Aorta (tissue), 5 donors: ENCODE results near the gene GALK2. TPM values are rescaled to one million over a fixed set of nuclear protein-coding genes. Genes with fewer than 3 reads are reported as not detected.

Source experiments
- ATAC-seq: fragments of 200-7000 bp; cut with Tn5 transposase; one replicate; pipeline ENCODE4 v1.9.1; 2022; ENCODE audit warnings: moderate library complexity; ENCODE audit not compliant: low FRiP score
- DNase-seq, 2 donors: peaks; one replicate each; pipeline ENCODE4 v3.0.0-alpha.2; 2020
- H3K27ac ChIP-seq, 2 donors: one replicate each; pipeline ENCODE4 v1.5.1; 2013; ENCODE audit warnings: low read length in 2 of 2, mild to moderate bottlenecking in 2 of 2, moderate library complexity in 2 of 2, control low read depth in 1 of 2, inconsistent platforms in 1 of 2, low read depth in 1 of 2
- H3K27me3 ChIP-seq, 2 donors: one replicate each; pipeline ENCODE4 v1.6.1; 2013; ENCODE audit warnings: control low read depth in 1 of 2, low read length in 1 of 2, mild to moderate bottlenecking in 1 of 2, moderate library complexity in 1 of 2; ENCODE audit not compliant: insufficient read depth in 2 of 2, control insufficient read depth in 1 of 2
- H3K36me3 ChIP-seq, 2 donors: one replicate each; pipeline ENCODE4 v1.6.1; 2013; ENCODE audit warnings: control low read depth in 1 of 2, low read length in 1 of 2, mild to moderate bottlenecking in 1 of 2; ENCODE audit not compliant: insufficient read depth in 2 of 2, control insufficient read depth in 1 of 2
- H3K4me1 ChIP-seq, 2 donors: one replicate each; pipeline ENCODE4 v1.6.1; 2013; ENCODE audit warnings: low read length in 2 of 2, control low read depth in 1 of 2, mild to moderate bottlenecking in 1 of 2, moderate library complexity in 1 of 2; ENCODE audit not compliant: insufficient read depth in 2 of 2, control insufficient read depth in 1 of 2
- H3K4me3 ChIP-seq, 2 donors: one replicate each; pipeline ENCODE4 v1.5.1; 2013; ENCODE audit warnings: low read length in 2 of 2, control low read depth in 1 of 2, mild to moderate bottlenecking in 1 of 2
- H3K9me3 ChIP-seq: one replicate; pipeline ENCODE4 v1.6.1; 2013; ENCODE audit warnings: mild to moderate bottlenecking, low read length; ENCODE audit not compliant: control insufficient read depth
- WGBS, 2 donors: extraction: QIAGEN DNeasy Blood & Tissue Kit; methylation state at CpG; one replicate each; pipeline ENCODE4 v1.1.7; 2013; 5-methylcytosine and 5-hydroxymethylcytosine counted together
- intact Hi-C, 2 donors: fragments of 100-400 bp; cut with DNase I; formaldehyde crosslinking; loops; one replicate each; pipeline versions ENCODE4 v1.14.2 to v1.15.0; 2022
- polyA plus RNA-seq, 2 donors: library from polyadenylated mRNA; stranded (reverse); fragments of 200-250 nt; gene quantifications; one replicate each; pipeline ENCODE4 v1.2.3, GENCODE V29; 2013
- total RNA-seq, 2 donors: library from RNA; stranded (reverse); fragmentation: NEBNext Ultra II Directional; extraction: Animal tissue kit (Norgen Biotek cat#: 25700); gene quantifications; one replicate each; pipeline ENCODE4 v1.2.1, GENCODE V29; 2021
- donor health status: healthy with polysubstance abuse.
- donor health status: Bipolar disorder and iron deficiency.
- donor health status: DM: no; HTN: no; CAD: no.
- donor health status: DM: no; HTN: no; CAD: no.
- donor health status: DM: yes; HTN: yes; CAD: no.

GALK2 gene
- total and polyA plus RNA-seq, 4 donors, result 12.4 to 36.2 (median 22.0) TPM

GRCh38 chr15:49273734-49274318 lies 103.8 kb downstream of the GALK2 start:
- no peak overlapping the region for H3K27ac ChIP-seq
- H3K4me1 ChIP-seq, result peaks cover 0 to 5% of the 10 kb centered on the region in 2 donors
- WGBS, 2 donors, result 70 to 90% methylated on average over 2 of the region's 2 CpGs
- intact Hi-C loops, result no loop called here
- no peak for DNase-seq
- H3K36me3 ChIP-seq, result no peaks in the 10 kb centered on the region
- no peaks in the 10 kb centered on the region for H3K27me3 ChIP-seq
- H3K9me3 ChIP-seq, result no peaks in the 10 kb centered on the region
- no peak overlapping the region for H3K4me3 ChIP-seq
- ATAC-seq, result no peak

GRCh38 chr15:49278751-49279150 lies 108.7 kb downstream of the GALK2 start:
- no peaks in the 10 kb centered on the region for H3K27me3 ChIP-seq
- ATAC-seq (no peak), DNase-seq (no peak)
- H3K27ac ChIP-seq, result no peak overlapping the region
- intact Hi-C loops, result no loop called here
- no peaks in the 10 kb centered on the region for H3K36me3 ChIP-seq
- no peaks in the 10 kb centered on the region for H3K9me3 ChIP-seq
- H3K4me1 ChIP-seq, result no peaks in the 10 kb centered on the region
- WGBS, 2 donors, result 97 to 99% methylated on average over 5 of the region's 5 CpGs
- H3K4me3 ChIP-seq, result no peak overlapping the region

GRCh38 chr15:49279521-49280456 lies 109.7 kb downstream of the GALK2 start:
- 98 to 99% methylated on average over 4 of the region's 4 CpGs for WGBS, 2 donors
- intact Hi-C loops, result no loop called here
- H3K27ac ChIP-seq, result no peak overlapping the region
- no peaks in the 10 kb centered on the region for H3K36me3 ChIP-seq
- no peaks in the 10 kb centered on the region for H3K4me1 ChIP-seq
- H3K9me3 ChIP-seq, result no peaks in the 10 kb centered on the region
- H3K27me3 ChIP-seq, result no peaks in the 10 kb centered on the region
- ATAC-seq, result no peak
- H3K4me3 ChIP-seq, result no peak overlapping the region
- no peak for DNase-seq

- no peak overlapping the region for H3K4me3 ChIP-seq
- intact Hi-C loops, result no loop called here
- H3K36me3 ChIP-seq, result no peaks in the 10 kb centered on the region
- H3K27ac ChIP-seq, result no peak overlapping the region
- 80 to 82% methylated on average over 1 of the region's 1 CpG for WGBS, 2 donors
- DNase-seq (no peak), ATAC-seq (no peak)
- no peaks in the 10 kb centered on the region for H3K27me3 ChIP-seq
- no peaks in the 10 kb centered on the region for H3K9me3 ChIP-seq
- no peaks in the 10 kb centered on the region for H3K4me1 ChIP-seq
Observed at GRCh38 chr15:49282366-49282765, 112.3 kb downstream of the GALK2 start.

- intact Hi-C loops, result no loop called here
- no peaks in the 10 kb centered on the region for H3K9me3 ChIP-seq
- peaks cover 0 to 2% of the 10 kb centered on the region in 2 donors for H3K36me3 ChIP-seq
- 68 to 73% methylated on average over 4 of the region's 4 CpGs for WGBS, 2 donors
- DNase-seq, result no peak
- H3K27ac ChIP-seq, result no peak overlapping the region
- H3K27me3 ChIP-seq, result no peaks in the 10 kb centered on the region
- no peak for ATAC-seq
- no peak overlapping the region for H3K4me3 ChIP-seq
- H3K4me1 ChIP-seq, result peaks cover 0 to 3% of the 10 kb centered on the region in 2 donors
Observed at GRCh38 chr15:49286649-49287404, 116.8 kb downstream of the GALK2 start.

GRCh38 chr15:49287481-49287880 lies 117.4 kb downstream of the GALK2 start:
- H3K27ac ChIP-seq, result no peak overlapping the region
- intact Hi-C loops, result no loop called here
- H3K4me1 ChIP-seq, result peaks cover 0 to 3% of the 10 kb centered on the region in 2 donors
- no peaks in the 10 kb centered on the region for H3K27me3 ChIP-seq
- no peak for ATAC-seq
- H3K4me3 ChIP-seq, result no peak overlapping the region
- no peak for DNase-seq
- H3K9me3 ChIP-seq, result no peaks in the 10 kb centered on the region
- peaks cover 0 to 2% of the 10 kb centered on the region in 2 donors for H3K36me3 ChIP-seq

GRCh38 chr15:49288391-49288790 lies 118.3 kb downstream of the GALK2 start:
- no peak for DNase-seq
- Histone ChIP-seq H3K4me3 (no peak overlapping the region), H3K4me1 (peaks cover 0 to 3% of the 10 kb centered on the region in 2 donors), H3K27ac (no peak overlapping the region), H3K36me3 (peaks cover 0 to 2% of the 10 kb centered on the region in 2 donors), H3K27me3 (no peaks in the 10 kb centered on the region), H3K9me3 (no peaks in the 10 kb centered on the region)
- no peak for ATAC-seq
- 4 to 13% methylated on average over 2 of the region's 2 CpGs for WGBS, 2 donors
- intact Hi-C loops, result no loop called here

- no peaks in the 10 kb centered on the region for H3K9me3 ChIP-seq
- H3K4me3 ChIP-seq, result no peak overlapping the region
- WGBS, 2 donors, result 43 to 91% methylated on average over 1 of the region's 1 CpG
- no peak for ATAC-seq
- intact Hi-C loops, result no loop called here
- no peak for DNase-seq
- H3K36me3 ChIP-seq, result peaks cover 0 to 2% of the 10 kb centered on the region in 2 donors
- peaks cover 0 to 3% of the 10 kb centered on the region in 2 donors for H3K4me1 ChIP-seq
- no peaks in the 10 kb centered on the region for H3K27me3 ChIP-seq
- H3K27ac ChIP-seq, result no peak overlapping the region
Observed at GRCh38 chr15:49290191-49290590, 120.1 kb downstream of the GALK2 start.
